ENCODE data around the gene SIGLEC5. TPM values are rescaled to one million over a fixed set of nuclear protein-coding genes. Genes with fewer than 3 reads are reported as not detected.

The SIGLEC5 gene
- total and polyA plus RNA-seq, 4 donors, result 0.42 to 0.70 TPM; not detected in 2

DNA sequence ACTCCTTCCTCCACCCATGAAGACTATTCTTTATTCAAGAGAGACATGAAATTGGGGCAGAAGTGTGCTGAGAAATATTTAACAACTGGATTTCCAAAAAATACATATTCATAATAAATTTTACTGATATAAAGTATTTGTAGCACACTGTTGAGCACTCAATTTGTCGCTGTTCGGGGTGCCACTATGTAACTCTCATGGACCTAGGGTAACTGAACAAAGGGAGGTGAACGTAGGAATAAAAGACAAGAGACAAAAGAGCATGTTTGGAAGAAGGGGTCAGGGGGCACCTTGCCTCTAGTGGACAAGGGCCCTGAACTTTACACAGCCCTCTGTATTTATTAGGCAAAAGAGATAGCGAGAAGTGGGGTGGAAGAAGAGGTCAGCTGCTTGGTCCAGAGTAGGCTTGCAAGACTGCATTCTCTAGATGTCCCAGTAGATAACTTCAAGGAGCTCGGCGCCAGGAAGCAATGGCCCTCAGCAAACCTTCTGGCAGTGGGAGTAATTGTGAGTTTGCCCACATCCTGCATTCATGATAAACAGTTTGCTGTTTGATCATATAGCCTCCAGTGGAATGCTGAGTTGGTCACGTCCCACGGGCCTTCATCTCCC lies 63.6 kb downstream of the SIGLEC5 start (continued):
- TF ChIP-seq TAF1 (conservative IDR thresholded peaks at IDR 0.05) (no peak), RXRA (IDR thresholded peaks at IDR 0.05) (no peak), EGR1 (IDR thresholded peaks at IDR 0.05; ENCODE audit: low read depth in 2 of 2) (no peak), JUND (IDR thresholded peaks at IDR 0.05) (no peak)

DNA sequence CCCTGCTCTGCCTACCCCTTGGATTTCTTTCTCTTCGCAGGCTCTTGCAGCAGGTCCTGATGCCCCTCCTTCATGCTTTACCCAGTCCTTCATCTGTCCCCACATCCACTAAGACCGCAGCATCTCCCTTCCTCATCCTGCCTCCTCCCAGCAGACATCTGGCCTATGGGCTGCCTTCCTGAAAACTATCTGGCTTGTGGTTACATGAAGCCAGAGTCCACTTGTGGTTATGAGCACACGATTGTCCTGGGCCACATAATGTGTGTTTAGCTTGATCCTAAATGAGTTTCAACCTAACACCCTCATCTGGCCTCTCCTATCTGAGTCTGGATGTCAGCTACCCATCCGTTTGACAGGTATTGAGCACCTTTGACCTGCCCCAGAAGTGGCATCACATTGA lies 64.6 kb downstream of the SIGLEC5 start:
- H3K36me3 ChIP-seq (ENCODE audit: control insufficient read depth in 4 of 4, insufficient read depth in 3 of 4, low read depth in 1 of 4, low read length in 3 of 4), result no peaks in the 10 kb centered on the region
- WGBS, result 41% methylated on average over 4 of the region's 4 CpGs
- H3K4me1 ChIP-seq (ENCODE audit: control insufficient read depth in 4 of 4, insufficient read depth in 4 of 4, low read length in 3 of 4), result no peaks in the 10 kb centered on the region
- no peak overlapping the region for H3K27ac ChIP-seq (ENCODE audit: low read depth in 1 of 2, low read length in 2 of 2)
- no peak for TF ChIP-seq RAD21 (IDR thresholded peaks at IDR 0.05)
- TF ChIP-seq GABPA (IDR thresholded peaks at IDR 0.05 in 1 of 2, conservative IDR thresholded peaks at IDR 0.05 in 1 of 2), result no peak
- TF ChIP-seq, protein P1, sequence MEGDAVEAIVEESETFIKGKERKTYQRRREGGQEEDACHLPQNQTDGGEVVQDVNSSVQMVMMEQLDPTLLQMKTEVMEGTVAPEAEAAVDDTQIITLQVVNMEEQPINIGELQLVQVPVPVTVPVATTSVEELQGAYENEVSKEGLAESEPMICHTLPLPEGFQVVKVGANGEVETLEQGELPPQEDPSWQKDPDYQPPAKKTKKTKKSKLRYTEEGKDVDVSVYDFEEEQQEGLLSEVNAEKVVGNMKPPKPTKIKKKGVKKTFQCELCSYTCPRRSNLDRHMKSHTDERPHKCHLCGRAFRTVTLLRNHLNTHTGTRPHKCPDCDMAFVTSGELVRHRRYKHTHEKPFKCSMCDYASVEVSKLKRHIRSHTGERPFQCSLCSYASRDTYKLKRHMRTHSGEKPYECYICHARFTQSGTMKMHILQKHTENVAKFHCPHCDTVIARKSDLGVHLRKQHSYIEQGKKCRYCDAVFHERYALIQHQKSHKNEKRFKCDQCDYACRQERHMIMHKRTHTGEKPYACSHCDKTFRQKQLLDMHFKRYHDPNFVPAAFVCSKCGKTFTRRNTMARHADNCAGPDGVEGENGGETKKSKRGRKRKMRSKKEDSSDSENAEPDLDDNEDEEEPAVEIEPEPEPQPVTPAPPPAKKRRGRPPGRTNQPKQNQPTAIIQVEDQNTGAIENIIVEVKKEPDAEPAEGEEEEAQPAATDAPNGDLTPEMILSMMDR (IDR thresholded peaks at IDR 0.05; ENCODE audit: low read depth, low read length, missing input control), result no peak
- no peak for TF ChIP-seq JUND (IDR thresholded peaks at IDR 0.05)
- TF ChIP-seq NR2F2 (IDR thresholded peaks at IDR 0.05), result no peak
- TF ChIP-seq, protein P2, sequence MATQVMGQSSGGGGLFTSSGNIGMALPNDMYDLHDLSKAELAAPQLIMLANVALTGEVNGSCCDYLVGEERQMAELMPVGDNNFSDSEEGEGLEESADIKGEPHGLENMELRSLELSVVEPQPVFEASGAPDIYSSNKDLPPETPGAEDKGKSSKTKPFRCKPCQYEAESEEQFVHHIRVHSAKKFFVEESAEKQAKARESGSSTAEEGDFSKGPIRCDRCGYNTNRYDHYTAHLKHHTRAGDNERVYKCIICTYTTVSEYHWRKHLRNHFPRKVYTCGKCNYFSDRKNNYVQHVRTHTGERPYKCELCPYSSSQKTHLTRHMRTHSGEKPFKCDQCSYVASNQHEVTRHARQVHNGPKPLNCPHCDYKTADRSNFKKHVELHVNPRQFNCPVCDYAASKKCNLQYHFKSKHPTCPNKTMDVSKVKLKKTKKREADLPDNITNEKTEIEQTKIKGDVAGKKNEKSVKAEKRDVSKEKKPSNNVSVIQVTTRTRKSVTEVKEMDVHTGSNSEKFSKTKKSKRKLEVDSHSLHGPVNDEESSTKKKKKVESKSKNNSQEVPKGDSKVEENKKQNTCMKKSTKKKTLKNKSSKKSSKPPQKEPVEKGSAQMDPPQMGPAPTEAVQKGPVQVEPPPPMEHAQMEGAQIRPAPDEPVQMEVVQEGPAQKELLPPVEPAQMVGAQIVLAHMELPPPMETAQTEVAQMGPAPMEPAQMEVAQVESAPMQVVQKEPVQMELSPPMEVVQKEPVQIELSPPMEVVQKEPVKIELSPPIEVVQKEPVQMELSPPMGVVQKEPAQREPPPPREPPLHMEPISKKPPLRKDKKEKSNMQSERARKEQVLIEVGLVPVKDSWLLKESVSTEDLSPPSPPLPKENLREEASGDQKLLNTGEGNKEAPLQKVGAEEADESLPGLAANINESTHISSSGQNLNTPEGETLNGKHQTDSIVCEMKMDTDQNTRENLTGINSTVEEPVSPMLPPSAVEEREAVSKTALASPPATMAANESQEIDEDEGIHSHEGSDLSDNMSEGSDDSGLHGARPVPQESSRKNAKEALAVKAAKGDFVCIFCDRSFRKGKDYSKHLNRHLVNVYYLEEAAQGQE (IDR thresholded peaks at IDR 0.05), result no peak
- TF ChIP-seq HNF4A (conservative IDR thresholded peaks at IDR 0.05), result no peak
- no peak for TF ChIP-seq EGR1 (IDR thresholded peaks at IDR 0.05; ENCODE audit: low read depth in 2 of 2)
- no peak for TF ChIP-seq FOXA1 (IDR thresholded peaks at IDR 0.05)
- TF ChIP-seq, protein P3, sequence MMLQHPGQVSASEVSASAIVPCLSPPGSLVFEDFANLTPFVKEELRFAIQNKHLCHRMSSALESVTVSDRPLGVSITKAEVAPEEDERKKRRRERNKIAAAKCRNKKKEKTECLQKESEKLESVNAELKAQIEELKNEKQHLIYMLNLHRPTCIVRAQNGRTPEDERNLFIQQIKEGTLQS (IDR thresholded peaks at IDR 0.05), result no peak
- TF ChIP-seq, protein P4, sequence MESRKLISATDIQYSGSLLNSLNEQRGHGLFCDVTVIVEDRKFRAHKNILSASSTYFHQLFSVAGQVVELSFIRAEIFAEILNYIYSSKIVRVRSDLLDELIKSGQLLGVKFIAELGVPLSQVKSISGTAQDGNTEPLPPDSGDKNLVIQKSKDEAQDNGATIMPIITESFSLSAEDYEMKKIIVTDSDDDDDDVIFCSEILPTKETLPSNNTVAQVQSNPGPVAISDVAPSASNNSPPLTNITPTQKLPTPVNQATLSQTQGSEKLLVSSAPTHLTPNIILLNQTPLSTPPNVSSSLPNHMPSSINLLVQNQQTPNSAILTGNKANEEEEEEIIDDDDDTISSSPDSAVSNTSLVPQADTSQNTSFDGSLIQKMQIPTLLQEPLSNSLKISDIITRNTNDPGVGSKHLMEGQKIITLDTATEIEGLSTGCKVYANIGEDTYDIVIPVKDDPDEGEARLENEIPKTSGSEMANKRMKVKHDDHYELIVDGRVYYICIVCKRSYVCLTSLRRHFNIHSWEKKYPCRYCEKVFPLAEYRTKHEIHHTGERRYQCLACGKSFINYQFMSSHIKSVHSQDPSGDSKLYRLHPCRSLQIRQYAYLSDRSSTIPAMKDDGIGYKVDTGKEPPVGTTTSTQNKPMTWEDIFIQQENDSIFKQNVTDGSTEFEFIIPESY (IDR thresholded peaks at IDR 0.05), result no peak
- DNase-seq (ENCODE audit: low spot score), result no peak
- peaks cover 0 to 11% (median 3%) of the 10 kb centered on the region in 4 donors for H3K27me3 ChIP-seq (ENCODE audit: control insufficient read depth in 4 of 4, insufficient read depth in 4 of 4, low read length in 3 of 4)
- no peak overlapping the region for H3K4me3 ChIP-seq (ENCODE audit: low read depth in 1 of 3, low read length in 3 of 3)
- peaks cover 0 to 2% (median 0%) of the 10 kb centered on the region in 4 donors for H3K9me3 ChIP-seq (ENCODE audit: control insufficient read depth in 4 of 4, low read length in 3 of 4)
- H3K9ac ChIP-seq (ENCODE audit: low read depth in 1 of 2, low read length in 2 of 2), result no peak overlapping the region
